Astrocyte (in vitro differentiated cells and primary cell): Measurements from ENCODE around the gene PRKD2.

Experiments used
- EZH2 ChIP-seq: IDR thresholded peaks from 2 replicates; pipeline ENCODE4 v1.6.1; 2012; ENCODE audit warnings: mild to moderate bottlenecking, low read length, inconsistent platforms; ENCODE audit not compliant: insufficient read depth
- TF ChIP-seq, protein P1 (sequence below): IDR thresholded peaks from 2 replicates; pipeline ENCODE4 v1.5.1; 2011; ENCODE audit warnings: low read depth, mild to moderate bottlenecking, inconsistent platforms, low read length, moderate library complexity; ENCODE audit not compliant: insufficient read depth

DNA sequence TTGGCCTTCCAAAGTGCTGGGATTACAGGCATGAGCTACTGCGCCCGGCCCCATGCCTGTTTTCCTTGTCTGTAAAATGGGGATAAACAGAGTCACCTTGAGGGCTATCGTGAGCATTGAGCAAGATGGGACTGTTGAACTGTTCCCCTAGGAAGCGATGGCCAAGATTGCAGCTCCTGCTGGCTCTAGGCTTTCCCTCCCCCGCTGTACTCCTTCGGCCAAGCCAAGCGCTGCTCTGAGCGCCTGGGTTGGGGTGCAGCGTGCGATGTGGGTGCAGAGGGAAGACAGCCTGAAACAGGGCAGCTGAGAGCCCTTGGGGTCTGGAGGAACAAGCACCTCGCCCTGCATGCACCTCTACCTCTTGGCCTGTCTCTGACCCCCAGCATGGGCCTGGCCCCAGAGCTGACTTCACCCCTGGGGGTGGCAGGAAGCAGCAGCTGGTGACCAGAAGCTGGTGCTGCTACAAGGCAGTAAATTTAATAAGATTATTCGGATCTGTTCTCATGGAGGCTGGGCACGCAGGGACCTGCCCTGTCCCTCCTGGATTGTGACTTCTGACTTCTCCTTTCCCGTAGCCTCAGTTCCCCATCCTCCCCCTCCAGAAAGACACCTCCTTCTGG lies 86.2 kb downstream of the PRKD2 start:
- TF ChIP-seq, protein P1, sequence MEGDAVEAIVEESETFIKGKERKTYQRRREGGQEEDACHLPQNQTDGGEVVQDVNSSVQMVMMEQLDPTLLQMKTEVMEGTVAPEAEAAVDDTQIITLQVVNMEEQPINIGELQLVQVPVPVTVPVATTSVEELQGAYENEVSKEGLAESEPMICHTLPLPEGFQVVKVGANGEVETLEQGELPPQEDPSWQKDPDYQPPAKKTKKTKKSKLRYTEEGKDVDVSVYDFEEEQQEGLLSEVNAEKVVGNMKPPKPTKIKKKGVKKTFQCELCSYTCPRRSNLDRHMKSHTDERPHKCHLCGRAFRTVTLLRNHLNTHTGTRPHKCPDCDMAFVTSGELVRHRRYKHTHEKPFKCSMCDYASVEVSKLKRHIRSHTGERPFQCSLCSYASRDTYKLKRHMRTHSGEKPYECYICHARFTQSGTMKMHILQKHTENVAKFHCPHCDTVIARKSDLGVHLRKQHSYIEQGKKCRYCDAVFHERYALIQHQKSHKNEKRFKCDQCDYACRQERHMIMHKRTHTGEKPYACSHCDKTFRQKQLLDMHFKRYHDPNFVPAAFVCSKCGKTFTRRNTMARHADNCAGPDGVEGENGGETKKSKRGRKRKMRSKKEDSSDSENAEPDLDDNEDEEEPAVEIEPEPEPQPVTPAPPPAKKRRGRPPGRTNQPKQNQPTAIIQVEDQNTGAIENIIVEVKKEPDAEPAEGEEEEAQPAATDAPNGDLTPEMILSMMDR = no peak
- TF ChIP-seq EZH2 = no peak
